Activated CD4-positive, alpha-beta T cell treated with anti-CD3 and anti-CD28 coated beads, Interleukin-2, Interleukin-6, amounts not matched to agents 100 ng/mL and 50 ng/mL, durations not matched to agents 16 hours and 8 hours (primary cell): ENCODE results near the gene PIWIL1.

ENCODE experiments used
- DNase-seq: peaks from one replicate; pipeline ENCODE4 v3.0.0-alpha.2; 2020

PIWIL1 gene

DNA sequence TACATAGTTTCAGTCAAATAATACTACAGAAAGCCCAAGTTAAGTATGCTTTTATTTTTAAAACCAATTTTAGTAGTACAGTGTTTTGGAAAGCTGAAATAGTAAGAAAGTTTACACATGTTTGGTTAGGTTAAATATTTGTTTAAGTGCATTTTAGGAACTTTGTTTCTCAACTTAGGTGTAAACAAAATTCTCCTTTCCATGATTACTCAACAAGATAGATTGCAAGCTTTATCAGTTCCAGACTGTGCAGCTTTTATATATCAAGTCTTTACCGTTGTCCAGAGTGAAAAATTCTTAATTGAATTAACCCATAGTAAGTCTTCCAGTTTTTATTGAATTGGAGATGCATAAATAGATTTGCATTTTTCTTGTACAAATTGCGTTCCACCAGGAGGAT is 45.1 kb downstream of the PIWIL1 start:
- DNase-seq: no peak

DNA sequence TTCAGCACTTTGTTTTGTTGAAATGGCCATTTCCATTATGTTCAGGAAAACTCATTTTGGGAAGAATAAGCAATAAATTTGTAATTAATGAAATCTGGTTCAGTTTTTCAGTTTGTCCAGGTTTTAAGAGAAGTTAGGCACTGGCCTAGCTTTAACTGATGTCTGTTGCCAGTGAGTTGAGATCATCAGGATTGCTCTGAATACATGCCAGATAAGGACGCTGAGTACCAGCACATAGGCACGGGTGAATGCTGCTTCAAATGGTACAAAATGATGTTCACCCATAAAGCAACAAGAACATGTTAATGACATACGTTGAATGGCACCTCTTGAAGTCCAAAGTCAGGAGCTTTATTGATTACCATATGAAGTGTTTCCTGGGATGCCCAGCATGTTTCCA is 46.5 kb downstream of the PIWIL1 start:
- DNase-seq: no peak

DNA sequence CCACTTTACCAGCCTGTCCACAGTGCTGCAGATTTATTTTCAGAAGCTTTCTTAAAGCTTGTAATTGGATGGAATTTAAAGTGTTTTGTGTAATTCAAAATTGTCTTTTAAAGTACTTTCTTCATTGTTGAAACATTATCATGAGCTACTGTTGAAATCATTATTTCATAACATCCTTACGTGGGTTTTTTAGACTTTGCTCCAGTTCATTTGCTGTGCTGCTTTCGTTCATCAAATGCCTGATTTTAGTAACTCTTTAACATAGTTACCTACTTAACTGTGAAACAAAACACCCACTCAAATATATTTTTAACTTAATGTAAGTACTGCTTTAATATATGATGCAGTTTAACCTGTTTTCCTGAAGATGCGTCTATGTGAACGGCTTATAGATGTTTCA is 47.5 kb downstream of the PIWIL1 start:
- no peak for DNase-seq

DNA sequence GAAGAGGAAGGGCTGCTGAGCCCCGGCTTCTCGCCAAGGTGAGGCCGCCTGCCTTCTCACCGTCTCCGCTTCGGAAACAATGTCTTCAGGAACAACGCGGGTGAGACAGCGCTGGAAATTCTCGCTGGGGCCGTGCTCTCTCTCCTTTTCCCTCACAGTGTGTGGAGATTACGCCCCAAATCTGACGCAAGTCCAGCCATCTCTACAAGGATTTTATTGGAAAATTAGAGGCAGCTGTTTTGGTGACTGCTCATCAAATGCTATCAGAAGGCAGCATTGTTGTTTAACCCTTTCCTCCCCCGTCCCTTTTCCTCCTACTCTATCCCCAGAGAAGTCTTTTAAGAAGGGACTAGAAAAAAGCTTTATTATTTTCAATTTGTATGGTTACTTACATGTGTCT is 53.5 kb downstream of the PIWIL1 start:
- DNase-seq: no peak

DNA sequence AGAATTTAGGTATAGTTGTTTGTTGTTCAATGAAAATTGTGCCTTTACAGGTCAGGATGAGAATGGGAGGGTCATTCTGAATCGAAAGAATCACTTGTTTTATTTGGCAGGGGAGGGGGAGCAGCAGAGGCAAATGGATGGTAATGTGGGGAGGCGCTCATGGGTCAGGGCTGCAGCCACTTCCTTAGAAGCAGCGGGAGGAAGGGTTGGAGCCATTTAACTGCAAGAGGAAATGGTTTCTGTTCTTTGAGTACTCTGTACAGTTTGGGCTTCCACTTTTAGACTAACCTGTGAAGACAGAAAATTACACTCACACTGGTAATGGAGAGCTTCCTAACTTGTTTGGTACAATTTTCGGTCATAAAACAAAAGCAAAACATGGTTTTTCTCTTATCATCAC is 57.2 kb downstream of the PIWIL1 start:
- no peak for DNase-seq

DNA sequence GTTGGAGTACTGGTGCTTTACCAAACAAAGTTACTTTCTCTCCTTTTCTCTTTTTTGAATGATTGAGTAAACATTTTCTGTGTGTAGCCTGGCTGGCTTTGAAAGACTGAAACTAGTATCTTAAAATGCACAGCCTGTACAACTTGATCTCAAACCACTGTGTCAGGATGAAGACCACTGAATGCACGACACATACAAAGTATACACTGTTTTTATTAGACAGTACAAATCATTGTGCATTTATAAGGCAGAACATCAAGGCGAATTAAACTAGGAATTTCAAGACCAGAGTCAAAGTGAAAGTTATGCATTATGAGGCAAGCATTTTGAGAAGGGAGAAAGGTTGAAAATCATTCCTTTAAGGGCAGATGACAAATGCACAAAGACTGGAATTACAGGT is 59.0 kb downstream of the PIWIL1 start:
- DNase-seq: no peak

DNA sequence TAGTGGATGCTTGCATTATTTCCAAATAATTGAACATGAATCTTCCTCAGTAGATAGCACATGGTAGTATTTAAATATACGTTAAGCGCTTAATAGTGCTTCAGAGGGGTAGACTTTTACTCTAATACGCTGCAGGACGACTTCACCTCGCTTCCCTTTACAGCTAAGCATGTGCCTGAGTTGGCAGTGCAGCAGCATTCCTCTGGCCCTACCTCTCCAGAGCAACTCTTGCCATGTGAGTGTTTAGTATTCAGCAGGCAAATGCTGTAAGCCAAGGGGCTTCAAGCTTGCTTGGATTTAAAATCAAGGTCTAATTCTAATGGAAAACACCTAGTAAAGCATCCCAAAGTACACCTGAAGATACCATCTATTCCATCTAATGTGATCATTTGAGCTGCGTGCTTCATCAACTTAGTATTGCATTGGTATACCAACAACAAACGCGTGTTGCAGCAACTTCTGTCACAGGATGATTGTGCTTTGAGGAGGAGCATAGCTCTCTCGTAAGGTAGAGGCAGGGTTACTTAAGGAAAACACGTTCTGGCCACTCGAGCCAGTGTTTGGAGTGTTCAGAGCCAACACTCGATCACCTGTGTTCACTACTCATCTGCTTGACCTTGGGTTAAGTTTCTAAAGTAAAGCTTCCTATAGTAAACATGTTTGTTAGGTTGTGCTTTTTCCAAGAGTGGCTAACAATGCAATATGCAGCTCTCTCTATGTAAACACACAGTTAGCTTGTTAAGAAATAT is 60.6 kb downstream of the PIWIL1 start:
- DNase-seq: no peak

DNA sequence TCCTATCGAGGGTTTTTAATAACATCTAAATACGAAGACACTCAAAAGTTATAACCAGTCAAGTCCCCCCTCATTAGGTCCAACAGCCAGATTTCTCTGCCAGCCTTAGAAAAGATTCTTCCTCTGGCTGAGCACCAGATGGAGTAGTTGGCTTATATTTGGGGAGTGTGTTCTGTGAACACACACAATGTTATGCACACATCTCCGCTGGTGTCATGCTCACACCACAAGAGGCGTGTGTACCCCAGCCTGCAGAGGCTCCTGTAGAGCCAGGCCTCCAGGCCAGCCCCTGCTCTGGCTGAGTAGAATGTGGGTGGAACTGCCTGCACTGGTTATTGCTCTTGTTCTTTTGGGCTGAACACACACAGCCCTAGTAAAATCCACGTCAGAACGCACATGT is 64.0 kb downstream of the PIWIL1 start:
- no peak for DNase-seq

DNA sequence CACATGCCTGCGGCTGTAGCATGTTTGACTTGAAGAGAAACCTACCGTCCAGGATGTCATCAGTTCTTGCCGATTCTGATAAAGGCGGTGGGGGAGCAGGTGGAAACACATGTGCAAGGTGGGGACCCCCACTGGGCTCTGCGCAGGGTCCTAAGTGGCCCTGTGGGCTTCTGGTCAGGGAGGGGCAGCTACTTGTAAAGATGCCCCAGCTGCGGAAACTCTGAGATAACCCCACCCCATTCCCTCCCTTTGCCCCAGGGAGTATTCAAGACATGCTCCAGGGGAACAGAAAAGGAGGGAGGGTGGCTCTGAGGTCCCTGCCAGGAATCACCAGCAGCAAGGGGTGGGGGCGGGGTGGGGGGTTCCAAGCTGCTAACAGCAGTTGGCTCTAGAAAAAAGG is 67.6 kb downstream of the PIWIL1 start:
- DNase-seq: no peak

DNA sequence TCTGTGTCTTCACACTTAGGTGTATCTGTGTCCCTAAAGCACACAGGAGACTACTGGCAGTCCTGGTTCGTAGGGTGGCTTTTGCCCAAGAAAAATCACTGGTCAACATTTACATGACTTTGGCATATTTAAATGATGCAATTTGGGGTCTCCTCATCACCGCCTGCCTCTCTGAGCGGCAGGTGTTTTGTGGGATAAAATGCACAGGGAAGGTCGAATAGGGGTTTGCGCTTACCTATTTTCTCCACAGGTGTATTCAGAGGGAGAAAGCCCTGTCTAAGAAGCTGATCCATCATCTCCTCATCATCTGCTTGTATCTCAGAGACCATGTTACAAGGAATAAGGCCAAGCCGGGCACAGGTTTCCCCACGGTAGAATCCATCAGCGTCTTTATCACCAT is 74.7 kb downstream of the PIWIL1 start:
- no peak for DNase-seq

DNA sequence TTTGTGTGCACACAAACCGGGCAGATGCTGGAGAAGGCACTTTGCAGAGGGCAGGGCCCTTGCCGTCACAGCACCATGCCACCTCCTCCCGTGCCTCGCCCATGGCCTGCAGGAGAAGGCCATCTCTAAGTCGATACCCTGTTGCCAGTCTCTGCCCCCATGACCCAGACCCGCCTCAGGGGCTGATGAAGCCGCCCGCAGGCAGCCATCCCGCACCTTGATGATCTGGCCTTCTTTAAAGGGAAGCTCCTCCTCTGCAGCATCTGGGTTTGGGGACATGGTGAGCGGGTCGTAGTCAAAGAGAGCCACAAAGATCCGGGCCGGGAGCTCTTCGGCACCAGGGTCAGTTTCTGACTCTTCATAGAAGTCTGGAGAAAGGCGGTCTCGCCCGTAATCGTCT is 76.2 kb downstream of the PIWIL1 start:
- DNase-seq: no peak

DNA sequence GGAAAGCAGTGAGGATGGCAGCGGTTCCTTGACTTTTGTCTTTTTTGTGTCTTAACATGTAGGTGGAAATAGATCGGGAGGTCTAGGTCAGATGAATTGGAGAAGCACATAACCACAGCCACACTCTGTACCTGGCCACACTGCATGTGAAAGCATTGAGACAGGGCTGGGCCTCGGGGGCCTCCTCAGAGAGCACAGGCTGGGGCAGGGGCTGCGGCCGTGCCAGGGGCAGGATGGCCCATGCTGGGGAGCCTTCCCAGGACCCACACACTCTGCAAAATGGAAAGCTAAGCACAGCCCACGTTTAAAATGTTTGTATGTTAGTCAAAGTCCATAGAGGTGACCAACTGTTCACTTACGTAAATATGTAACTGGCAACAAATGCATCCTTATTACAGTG is 76.7 kb downstream of the PIWIL1 start:
- no peak for DNase-seq

DNA sequence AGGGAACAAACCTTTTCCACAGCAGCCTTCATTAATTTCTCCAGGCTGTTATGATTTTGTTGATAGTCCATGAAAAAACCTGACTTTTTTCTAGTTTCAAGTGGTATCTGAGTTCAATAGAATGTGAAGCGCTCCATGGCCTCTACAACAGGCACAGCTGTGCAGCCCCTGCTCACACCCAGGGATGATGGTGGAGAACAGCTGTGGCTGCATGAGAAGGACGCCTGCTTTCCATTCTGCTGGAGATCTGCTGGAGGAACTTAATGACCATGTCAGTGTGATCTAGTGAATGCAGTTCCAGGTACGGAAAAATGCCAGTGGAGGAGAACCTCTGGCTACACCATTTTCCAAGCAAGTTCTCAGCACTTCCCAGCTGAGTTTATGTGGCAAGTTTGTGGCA is 80.6 kb downstream of the PIWIL1 start:
- no peak for DNase-seq

DNA sequence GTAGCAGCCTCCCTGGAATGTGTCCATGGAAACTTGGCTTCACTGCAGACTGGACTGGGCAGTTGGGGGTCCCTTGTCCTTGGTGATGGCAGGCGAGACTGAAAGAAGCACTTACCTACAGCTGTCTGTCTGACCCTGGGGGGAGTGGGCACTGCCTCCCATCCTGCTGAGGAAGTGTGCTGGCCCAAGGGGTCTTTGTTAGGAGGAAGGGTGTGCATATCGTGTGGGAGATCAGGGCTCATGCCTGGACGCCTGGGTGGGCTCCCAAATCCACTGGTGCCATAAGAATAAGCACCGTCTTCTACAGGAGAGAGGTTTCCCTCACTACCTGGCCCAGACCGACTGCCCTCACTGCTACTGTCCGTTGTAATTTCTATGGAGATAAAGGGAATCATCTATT is 81.4 kb downstream of the PIWIL1 start:
- DNase-seq: no peak

DNA sequence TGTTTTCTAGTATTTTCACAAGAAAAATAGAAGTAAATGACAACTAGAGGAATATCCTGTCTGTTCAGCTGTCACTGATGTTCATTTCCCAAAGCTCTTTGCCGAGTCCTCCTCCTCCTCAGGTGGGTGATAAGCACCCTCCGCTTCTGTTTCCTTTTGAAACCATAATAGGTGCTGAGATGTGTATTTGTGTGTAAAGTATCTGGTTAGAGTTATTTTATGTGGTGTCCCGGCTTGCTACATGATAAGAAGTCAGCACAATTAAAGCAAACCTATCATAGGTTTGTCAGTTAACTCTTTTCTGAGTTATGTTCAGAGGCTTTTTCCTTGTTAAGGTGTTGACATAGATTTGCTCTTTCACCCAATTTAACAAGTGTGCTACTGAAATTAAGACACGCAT is 82.4 kb downstream of the PIWIL1 start:
- DNase-seq: no peak

DNA sequence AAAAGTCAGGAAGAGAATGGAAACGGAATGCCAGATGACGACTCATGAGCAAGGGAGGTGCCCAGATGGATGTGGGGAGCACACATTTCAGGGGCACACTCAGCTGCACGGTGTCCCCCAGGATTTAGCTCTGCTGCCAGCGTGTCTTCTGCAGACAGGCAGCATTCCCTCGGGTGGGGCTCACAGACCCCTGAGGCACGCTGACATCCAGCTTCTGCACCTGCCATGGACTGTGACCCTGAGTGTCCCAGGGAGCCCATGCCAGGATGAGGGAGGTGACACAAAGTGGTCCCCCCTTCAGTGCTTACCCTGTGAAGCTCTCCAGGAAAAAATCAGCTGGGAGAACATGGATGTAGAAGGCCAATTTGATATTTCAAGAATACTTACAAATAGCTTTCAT is 84.2 kb downstream of the PIWIL1 start:
- DNase-seq: no peak
